ENCODE results near the gene ATG9A.
A peak's percentile ranks its signal among the peaks of the same experiment; 100 is the strongest.

ATG9A gene

DNA sequence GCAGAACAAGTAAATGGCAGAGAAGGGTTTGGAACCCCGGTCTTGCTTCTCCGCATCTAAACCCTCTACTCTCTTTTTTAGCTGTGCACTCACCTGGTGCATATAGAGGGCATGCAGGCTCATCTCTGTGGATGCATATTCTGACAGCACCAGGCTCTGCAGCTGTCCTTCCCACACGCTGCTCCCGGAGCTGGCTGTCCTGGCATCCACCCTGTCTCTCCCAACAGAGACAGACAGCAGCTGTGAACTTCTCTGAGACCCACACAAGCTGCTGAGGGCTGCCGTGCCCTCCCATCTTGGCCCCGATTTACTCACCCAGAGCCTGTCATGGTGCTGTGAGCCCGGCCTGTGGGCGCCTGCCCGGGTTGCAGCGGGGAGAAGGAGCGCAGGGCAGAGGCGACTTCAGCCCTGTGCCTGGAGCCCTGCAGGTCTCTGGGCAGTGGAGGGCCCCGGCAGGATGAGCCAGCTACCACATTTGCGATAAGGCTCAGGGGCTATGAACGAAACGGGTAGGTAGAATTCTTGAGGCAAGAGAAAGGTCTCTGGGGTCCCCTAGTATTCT lies 7.4 kb downstream of the ATG9A start:
- DNase-seq = no peak

DNA sequence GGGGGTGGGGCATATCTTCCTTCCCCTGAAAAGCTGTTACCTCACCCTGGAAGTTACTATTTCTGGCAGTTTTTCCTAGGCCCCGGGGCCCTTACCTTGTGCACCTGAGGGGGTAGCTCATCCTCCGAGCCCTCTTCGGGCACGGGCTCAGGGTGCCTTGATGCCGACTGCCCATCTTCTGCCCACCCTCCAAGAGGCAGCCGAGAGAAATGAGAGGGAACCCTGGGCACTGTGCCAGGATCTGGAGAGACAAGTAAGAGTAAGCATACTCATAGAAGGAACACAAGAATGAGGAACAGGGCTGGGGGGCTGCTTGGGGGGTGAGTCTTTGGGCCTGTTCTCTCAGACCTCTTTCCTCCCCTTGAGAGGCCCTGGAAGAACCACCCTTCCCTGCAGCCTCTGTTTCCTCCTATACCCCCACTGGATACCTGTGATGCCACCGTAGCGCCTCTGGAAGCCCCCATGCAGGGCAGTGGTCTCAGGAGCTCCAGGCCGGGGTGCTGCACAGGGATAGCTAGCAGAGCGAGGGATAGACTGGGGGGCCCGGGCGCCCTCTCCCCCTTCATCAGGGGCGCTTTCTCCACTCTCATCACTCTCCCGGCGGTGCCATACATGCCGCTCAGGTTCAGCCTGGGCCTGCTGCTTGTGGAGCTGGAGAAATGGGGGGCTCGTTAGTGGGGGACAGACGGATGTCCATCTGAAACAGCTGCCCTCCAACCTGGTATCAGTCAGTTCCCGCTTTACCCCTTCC lies 8.6 kb downstream of the ATG9A start:
- DNase-seq = no peak

DNA sequence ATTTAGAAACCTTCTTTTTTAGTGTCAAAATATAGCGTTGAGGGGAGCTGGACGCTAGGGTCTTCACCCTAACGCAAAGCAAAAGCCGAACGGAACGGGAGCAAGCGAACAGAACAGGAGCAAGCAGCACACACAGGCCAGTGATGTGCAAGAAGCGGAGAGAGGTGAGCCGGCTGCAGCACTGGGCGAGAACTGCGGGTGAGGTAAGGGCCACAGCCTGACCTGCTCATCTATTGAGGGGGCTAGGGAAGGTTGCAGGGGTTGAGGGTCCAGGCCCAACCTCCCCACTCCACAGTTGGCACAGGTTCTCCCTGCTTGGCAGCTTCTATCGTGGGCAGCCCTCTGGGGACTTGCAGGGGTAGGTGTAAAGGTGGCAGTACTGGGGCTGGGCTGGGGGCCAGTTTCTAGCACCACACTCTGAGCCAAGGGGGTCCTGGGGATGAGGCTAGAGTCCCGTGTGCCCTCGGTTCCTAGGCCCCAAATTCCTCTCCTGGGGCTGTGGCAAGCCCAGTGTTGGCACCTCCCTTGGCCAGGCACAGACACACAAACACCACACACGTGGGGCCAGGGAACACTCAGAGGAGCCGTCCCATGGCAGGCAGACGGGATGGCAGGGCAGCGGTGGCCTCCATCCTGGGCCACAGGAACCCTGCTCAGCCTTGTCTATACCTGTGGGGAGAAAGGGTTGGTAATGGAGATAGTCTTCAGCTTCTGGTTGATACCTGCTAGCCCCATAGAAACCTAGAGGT lies 9.5 kb downstream of the ATG9A start:
- DNase-seq = no peak

DNA sequence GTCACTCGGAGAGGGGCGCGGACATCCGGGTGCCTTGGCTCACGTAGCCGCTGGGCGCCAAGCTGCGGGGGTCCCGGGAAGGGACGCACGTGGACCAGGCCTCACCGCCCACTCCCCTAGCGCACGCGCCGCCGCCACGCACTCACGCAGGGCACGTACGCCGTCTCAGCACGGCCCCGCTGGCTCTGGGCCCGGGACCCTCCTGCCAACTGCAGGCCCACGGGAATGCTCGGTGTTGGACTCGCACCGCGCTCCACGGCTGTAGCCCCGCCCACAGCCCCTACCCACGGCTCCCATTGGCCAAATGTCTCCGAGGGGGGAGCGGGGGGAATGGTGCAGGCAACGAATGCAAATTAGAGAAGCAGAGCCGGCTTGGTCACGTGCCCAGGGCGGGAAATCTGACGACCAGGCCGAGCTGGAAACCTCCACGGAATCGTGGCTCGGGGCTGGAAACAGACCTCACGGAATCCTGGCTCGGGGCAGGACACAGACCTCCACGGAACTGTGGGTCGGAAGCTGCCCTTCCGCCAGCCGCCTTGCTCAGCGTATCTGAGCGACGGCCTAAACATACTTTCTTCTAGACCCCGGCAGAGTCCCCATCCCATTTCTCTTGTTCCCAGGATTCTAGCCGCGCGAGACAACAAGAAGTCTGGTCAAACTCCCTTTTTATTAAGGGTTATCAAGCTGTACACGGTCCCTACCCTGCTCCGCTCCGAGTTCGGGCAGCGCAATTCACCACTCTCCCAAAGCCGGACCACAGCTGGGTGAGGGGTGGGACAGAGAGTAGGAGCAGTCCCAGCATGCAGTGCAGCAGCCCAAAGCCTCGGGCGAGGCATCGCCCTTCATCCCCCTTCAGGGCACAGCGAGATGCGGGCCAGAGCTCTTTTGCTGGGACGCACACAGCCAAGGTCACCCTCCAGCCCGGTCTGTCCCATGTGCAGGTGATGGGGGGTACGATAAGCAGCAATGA lies 10.4 kb downstream of the ATG9A start, which contains the start of gene ABCB6:
Gene ABCB6 (minus strand): TSS at position 227 of the 970 bp plus-strand sequence. CDS start 285 bp downstream, outside the sequence.
- no peak for DNase-seq

DNA sequence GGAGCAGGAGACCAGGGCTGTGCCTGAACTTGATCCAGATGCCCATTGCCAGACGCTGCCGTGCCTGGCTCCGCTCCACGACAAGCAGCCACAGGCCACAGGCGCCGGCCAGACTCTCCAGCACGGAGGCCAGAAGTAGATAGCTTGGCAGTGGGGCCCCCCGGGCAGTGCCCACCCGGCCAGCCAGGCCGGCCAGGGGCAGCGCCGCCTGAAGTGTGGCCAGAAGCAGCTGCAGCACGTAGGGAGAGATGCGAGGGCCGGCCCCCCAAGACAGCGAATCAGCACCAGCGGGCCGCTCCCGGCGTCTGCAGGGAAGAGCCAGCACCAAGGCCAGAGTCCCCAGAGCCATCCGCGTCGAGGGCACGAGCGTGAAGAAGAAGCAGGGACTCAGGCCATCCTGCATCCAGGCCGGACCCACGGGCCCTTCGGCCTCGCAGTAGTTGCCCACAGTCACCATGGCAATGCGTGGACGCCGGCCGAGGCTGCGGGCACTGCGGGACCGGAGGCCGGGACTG lies 11.2 kb downstream of the ATG9A start:
- DNase-seq = no peak

DNA sequence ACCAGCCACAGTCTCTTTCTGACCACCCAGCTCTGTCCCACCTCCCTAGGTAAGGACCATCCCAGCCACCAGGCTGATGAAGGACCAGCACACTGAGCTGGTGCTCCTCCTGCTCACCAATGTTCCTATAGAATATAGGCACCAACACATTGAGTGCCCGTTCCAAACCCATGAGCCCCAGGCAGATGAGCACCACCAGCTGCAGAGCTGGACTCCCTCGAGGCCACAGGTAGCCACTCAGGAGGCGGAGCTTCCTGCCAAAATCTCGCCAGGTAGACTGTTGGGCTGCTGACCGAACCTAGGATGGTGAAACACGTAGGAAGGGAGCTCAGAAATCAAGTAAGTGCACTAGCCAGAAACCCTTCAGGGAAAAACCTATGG lies 12.9 kb downstream of the ATG9A start:
- no peak for DNase-seq

DNA sequence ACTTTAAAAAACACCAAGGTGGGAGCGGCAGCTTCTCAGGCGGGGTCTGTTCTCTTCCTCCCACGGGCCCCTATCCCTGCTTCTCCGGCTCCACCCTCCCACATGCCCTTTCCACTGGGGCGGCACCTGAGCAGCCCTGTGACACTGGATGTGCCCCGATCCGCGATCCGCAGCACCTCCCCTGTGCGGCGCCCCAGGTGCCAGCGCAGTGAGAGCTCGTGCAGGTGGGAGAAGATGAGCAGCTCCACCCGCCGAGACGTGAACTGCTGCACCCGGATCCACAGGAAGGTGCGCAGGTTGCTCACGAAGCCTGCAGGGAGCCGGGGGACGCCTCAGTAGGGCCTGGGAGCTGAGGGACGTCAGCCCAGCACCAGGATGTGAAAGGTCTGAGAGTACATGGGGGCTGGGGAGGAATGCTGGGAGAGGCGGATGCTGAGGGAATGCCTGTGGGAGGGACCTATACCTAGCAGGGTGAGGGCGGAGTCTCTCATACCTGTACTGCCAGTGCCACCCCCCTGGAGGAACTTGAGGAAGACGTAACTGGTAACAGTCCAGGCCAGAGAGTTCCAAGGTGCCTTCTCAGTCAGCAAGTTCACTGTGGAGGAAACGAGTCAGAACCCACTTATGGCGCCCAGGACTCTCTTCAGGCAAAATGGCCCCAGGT lies 13.4 kb downstream of the ATG9A start:
- no peak for DNase-seq

DNA sequence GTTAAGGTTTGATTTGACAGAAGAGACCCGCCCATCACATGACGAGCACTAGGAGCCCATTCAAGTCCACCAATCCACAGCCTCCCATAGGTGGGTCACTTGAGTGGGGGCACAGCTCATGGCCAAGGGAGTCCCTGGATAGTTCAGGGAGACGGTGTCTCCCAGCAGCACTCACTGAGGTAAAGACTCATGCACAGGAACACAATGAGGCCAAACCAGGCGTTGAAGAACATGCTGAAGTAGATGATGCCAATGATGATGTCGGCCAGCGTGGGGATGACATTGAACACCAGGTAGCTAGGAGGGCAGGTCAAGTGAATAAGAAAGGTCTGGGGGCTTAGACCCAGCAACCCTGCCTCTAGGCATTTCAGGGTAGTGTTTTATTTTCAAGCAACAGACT lies 14.7 kb downstream of the ATG9A start:
- no peak for DNase-seq

DNA sequence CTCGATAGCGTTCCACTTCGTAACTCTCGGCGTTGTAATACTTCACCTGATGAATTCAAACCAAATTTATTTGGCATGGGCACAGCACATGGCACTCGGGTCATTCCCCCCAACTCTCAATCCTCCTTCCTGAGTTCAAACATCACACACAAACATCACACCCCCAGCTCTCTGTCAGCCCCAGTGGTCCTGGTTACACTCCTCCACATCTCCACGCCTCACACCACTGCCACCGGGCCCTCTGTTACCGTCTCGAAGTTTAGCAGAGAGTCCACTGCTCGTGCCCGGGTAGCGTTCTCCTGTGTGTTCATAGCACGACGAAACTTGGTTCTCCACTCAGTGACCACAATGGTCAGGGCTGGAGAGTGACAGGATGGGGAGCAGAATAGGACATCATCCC lies 15.3 kb downstream of the ATG9A start:
- no peak for DNase-seq

DNA sequence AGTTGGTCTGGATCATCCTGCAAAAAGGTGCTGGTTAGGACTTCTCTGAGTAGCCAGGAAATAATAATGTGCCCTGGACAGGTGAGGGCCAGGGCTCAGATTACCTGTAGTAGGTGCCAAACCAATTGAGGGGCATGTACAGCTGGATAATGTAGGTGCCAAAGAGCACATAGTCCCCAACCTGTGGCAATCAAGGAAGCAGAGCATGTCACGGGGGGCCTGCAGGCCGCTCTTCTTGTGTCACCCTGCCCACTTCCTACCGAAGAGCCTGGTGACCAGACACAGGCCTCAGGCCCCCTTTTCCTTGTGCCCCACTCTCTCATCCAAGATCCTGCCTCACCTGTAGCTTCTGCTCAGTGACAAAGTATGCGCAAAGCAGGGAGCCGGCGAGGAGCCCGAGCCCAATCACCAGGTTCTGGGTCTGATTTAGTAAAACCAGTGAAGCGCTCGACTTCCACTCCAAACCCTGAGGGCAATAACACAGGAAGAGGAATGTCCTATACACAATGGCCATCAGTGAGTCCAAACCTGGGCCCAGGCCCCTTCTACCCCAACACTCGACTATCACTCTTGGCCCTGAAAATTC lies 15.9 kb downstream of the ATG9A start:
- no peak for DNase-seq

DNA sequence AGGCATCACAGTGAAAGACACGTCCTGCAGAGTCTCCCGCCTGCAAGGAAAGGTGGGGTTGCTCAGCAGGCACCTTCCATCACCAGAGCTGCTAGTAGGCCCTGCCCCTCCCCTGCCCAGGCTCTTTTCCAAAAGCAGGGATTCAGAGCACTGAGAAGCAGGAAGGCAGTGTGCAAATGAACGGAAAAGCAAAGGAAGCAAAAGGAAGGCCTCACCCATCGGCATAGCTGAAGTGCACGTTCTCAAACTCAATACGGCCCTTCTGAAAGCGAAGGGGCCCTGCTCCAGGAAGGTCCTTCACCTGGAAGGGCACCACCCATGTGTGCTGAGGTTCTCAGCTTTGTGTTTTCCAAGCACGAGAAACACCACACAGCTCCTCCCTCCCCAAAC lies 16.4 kb downstream of the ATG9A start:
- no peak for DNase-seq

DNA sequence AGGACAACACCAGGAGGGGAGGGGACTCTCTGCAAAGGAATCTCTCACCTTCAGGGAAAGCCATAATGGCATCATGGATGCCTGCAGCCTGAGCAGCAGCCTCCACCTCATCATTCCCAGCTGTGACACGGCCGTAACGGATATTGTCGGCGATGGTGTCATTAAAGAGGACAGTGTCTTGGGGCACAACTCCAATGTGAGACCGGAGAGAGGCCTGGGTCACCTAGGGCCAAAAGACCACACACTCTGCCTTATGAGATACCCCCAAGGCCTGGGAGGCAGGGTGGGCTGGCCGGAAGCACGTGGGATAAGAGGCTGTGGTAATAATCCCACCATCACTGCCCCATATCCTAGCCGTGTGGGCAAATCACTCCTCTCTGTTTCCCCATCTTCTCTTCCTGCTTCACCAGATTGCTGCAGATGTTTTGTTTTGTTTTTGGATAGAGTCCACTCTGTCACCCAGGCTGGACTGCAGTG lies 18.5 kb downstream of the ATG9A start:
- no peak for DNase-seq

DNA sequence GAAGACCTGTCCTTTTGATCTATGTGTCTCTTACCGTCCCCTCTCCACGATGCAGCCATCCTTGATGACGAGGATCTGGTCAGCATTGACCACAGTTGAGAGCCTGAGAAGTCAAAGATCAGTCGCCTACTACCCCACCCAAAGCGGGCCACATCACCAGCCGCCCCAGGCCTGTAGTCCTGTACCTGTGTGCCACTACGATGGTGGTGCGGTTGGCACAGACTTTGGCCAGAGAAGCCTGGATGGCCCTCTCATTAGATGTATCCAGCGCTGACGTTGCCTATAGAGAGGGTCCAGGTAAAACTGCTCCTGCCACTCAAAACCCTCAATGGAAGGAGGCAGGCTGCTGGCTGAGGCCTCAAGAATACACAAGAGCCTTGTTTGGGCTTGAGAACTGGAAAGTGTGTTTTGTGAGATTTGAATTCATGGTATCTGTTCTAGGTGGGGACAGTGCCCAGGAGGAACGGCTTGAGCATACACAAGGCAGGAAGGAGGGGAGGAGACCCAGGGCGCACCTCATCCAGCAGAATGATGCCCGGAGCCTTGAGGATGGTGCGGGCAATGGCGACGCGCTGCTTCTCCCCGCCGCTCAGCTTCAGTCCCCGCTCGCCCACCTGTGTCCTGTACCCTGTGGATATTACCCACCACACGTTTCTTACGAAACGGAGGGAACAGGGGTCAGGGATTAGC lies 19.1 kb downstream of the ATG9A start:
- DNase-seq = no peak

DNA sequence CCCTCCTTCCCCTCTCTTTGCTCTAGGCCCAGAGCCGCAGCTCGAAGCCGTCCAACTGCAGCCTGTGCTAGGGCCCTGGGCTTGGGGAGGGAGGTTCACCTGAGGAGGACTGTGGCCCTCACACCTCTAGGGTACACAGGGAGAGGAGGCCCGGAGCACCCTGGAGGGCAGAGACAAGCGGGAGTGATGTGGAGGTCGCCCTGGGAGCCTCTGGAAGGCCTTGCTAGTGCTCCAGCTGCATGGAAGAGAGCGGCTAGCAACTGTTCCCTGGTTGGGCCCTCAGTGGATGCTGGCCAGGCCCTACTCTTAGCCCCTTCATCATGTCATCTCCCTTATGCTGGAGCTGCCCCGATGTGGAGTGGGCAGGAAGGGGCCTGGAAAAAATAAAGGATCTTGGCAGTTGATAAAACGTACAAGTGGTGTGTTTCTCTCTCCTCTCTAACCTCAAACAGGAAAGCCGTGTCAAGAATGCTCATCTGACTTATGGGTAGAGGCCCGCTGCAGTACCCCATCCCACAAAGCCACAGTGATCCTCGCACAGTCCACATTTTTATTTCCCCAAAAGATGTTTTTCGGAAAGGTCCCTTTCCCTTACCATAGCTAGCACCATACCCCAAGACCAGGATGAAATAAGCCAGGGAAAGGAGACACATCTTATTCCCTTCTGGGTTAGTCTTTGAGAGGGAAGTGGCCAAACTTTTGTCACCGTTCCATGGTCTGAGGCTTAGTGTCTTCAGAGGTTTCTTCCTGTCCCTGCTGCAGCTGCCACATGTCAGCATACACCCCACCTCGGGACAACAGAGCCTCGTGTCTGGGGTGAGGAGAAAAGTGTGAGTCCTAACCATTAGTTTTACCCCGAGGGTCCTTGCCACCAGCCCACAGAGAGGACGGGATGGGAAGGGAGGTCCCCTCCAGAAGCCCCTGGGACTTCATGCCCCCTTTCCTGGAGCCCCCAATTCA lies 19.9 kb downstream of the ATG9A start:
- peak; percentile 72 for DNase-seq

DNA sequence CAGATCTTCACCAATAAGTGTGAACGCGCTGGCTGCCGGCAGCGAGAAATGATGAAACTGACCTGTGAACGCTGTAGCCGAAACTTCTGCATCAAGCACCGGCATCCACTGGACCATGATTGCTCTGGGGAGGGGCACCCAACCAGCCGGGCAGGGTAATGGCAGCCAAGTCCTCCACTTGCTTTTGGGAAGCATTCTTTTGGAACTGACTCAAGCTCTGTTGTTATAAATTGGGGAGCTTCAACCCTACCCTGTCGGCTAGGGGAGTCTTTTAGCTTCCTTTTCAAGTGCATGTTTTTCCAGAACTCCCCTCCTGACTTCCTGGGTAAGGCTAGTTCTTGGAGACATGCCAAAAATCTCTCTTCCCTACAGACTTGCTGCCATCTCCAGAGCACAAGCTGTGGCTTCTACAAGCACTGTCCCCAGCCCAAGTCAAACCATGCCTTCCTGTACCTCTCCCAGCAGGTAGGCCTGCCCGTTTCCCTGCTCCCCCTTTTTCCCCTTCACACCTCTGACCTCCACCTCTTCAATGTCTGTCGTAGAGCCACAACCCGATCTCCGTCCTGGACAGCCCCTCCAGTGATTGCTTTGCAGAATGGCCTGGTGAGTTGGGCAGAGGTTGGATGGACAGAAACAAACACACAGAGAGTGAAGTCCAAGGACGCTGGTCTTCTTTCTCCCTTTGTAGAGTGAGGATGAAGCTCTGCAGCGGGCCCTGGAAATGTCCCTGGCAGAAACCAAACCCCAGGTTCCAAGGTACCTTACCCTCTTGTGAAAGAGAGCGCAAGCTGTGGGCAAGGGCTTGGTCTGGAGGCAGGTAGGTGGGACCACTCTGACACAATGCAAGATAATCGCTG lies 21.3 kb downstream of the ATG9A start:
- DNase-seq = no peak

DNA sequence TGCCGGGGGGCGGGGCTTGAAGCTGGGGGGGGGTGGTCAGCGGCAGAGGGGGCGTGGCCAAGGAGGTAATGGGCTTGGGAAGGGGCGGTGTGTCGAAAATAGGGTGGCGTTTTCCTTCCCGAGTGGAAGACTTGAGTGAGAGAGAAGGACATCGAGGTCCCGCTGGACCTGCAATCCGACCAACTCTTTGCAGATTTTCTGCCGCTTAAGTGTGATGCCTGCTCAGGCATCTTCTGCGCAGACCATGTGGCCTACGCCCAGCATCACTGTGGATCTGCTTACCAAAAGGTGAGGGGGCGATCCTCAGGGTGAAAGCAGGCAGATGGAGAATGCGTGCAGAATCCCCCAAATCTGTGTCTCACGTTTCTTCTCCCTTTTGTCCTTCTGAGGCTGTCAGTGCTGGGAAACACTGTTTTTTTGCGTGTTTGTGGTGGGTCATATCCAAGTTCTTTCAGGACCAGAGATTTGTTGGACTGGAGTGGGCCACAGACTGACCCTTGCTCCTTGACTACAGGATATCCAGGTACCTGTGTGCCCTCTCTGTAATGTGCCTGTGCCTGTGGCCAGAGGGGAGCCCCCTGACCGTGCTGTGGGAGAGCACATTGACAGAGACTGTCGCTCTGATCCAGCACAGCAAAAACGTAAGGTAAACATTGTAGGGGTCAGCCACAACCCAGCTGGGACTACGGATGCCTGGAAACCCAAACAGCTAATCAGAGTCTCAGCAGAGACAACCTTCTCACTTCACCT lies 22.1 kb downstream of the ATG9A start:
- no peak for DNase-seq

DNA sequence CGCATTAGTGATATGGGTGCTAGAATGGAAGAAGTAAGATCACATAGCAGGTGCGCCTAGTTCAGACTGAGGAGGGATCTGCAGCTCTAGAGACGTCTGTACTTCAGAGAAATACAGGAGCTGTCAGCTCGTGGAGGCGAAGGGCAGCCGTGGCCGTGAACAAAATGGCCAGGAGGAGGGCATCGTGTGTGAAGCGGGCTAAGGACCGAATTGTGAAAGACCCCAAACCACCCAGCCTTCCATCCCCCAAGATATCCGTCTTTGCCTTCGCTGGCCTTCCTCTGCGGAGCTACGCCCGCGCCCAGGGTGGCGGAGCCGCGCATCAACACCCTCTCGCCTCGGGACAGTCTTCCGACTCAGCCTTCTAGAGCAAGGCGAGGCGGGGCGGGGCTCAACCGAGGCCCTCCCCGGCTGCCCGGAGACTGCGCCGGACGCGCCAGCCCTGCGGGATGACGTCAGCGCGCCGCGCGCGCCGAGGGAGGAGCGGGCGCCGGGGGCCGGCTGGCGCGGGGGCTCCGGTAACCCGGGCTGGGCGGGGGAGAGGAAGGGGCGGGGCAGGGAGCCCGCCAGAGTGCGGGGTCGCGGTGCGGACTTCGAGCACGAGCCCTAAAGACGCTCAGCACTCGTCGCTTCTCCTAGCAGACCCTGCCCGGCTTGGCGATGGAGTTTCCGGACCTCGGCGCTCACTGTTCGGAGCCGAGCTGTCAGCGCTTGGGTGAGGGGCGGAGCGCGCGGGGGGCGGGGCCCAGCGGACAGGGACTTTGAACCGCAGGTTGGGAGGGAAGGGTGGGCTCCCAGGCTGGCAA lies 22.9 kb downstream of the ATG9A start, which contains the start of gene ZFAND2B:
Gene ZFAND2B (plus strand): TSS at position 455 of the 806 bp plus-strand sequence. CDS start 206 bp downstream, at position 661.
- DNase-seq = peak; percentile 95

Data from GDM1 (cell line).